NCI-H2171 treated with DMSO at 0.1 percent for 48 hours (cell line): ENCODE measurements around the gene KCNQ5.

Experiments
- DNase-seq: peaks from one replicate; lab custom pipeline; 2025; lab: John Stamatoyannopoulos, UW

Gene KCNQ5

DNA sequence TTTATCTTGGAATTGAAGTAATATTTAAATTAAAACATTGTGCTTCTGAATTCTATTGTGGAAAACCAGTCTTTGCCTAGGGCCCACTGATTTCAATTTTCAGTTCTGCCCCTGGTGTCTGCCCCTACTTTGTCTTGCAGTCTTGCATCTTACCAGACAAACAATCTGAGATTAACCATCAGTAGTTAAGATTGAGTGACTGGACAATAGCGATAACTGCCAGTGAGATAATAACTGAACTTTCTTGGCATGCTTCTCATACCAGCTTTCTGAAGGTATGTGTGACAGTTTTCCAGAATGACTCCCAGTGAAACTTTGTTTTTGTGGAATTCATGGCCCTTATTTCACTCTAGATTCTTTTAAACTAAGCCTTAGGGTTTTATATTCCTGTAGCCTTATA, 53.5 kb downstream of the KCNQ5 start:
- DNase-seq: no peak

- no peak for DNase-seq
These were observed 55.1 kb downstream of the KCNQ5 start for GRCh38 chr6:72676995-72677394.

- DNase-seq: no peak
These were observed 55.9 kb downstream of the KCNQ5 start for GRCh38 chr6:72677740-72678139.

DNA sequence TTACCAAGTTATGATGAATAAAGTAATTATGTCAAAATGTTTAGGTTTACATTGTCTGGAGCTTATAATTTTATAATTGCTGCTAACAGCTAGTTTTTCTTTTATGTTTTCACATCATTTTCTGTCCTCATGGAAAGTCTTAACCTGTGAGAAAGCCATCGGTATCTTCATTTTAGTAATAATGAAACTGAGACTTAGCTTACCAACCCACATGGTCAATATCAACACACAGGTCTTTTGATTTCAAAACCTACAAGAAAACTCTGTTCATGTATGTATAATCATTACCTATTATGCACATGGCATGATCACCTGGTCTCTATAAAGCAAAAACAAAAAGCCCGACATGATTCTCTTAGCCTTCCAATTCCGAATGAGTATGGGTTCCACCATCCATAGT, 61.9 kb downstream of the KCNQ5 start:
- DNase-seq: no peak

GRCh38 chr6:72689107-72689954, 67.5 kb downstream of the KCNQ5 start:
- DNase-seq: no peak

DNA sequence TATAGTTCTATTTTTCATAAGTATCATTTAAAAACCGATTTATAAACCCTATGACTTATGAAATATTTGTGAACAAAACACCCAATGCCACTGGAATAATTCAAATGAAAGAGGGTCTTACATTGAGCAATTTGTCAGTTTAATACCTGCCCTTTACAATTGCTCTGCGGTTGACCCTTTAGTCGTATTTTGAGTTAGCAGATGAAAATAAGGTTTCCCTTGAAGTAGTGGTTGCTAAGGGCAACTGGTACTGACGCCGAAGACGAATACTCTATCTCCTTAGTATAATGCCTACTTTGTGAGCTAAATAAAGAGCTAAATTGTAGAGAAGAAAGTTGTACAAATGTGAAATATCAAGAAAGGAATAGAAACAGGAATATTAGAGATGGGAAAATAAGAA, 69.4 kb downstream of the KCNQ5 start:
- DNase-seq: no peak

DNA sequence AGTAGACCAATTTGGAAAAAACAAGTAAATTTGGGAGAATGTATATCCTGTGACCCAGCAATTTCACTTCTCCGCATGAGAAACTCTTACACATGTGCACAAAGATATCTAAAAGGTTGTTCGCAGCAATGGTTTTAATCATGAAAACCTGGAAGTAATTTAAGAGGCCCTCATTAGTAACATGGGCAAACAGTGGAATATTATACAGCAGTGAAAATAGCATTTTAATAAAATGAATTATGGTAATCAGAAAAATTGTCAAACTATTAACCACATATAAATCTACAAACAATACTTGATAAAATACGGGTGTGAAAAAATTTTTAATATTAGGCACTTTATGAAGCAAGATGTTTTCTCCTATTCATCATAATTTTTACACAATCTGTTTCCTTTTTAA, 74.2 kb downstream of the KCNQ5 start:
- DNase-seq: no peak

GRCh38 chr6:72699159-72699558, 77.3 kb downstream of the KCNQ5 start:
- no peak for DNase-seq

- no peak for DNase-seq
These were observed 80.6 kb downstream of the KCNQ5 start for GRCh38 chr6:72702421-72702820.

GRCh38 chr6:72703093-72703492, 81.2 kb downstream of the KCNQ5 start:
- no peak for DNase-seq

DNA sequence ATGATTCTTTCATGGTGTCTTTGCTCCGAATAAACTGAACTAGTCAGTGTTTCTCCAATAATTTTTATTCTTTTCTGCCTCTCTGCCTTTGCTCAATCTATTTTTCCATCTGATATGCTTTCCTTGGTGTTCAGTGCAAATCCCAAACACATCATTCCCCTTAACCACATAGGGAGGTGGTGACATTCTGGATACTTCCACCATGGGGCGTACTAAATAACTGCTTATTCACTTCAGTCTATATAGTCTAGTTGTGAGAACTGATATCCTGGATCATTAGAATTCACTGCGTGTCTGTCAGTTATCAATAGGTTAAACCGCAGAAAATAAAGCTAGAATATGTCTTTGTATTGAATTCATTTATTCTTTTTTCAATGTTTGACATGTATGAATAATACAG, 83.1 kb downstream of the KCNQ5 start:
- DNase-seq: no peak

GRCh38 chr6:72709431-72709830, 87.6 kb downstream of the KCNQ5 start:
- DNase-seq: no peak

GRCh38 chr6:72711731-72712130, 89.9 kb downstream of the KCNQ5 start:
- DNase-seq: no peak

DNA sequence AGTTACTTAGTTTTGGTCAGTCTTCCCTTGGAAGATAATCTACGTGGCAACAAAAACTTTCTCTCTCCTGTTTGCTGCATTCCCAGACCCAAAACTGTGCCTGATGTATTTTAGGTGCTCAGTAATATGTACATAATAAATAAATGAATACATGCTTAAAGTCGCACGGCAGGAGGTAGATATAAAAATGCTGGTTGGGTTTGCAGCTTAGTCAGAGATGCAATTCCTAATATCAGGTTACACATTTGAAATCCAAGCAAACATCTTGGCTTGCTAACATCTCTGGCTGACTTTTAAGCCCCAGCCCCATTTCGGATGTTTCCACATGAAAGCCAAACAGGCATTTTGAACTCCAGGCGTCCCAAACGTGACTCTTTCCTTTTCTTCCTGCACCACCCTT, 91.0 kb downstream of the KCNQ5 start:
- no peak for DNase-seq

DNA sequence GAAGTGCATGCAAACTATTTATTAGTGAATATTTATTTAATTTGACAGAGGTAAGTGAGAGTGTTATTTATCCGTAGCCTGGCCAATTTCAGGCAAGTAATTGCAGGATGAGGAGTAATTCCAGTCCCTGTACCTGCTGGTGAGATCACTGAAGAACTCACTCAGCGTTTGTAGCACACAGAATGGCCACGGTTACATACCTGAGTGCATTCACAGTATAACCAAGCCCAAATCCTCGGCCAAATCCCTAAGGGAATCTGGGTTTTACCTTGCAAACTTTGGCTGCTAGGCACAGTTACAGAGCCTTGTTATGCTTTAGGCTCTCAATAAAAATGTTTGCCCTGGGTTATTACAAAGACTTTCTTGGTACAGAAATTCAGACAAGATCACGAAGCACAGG, 93.3 kb downstream of the KCNQ5 start:
- DNase-seq: no peak

GRCh38 chr6:72716916-72717315, 95.1 kb downstream of the KCNQ5 start:
- DNase-seq: no peak

DNA sequence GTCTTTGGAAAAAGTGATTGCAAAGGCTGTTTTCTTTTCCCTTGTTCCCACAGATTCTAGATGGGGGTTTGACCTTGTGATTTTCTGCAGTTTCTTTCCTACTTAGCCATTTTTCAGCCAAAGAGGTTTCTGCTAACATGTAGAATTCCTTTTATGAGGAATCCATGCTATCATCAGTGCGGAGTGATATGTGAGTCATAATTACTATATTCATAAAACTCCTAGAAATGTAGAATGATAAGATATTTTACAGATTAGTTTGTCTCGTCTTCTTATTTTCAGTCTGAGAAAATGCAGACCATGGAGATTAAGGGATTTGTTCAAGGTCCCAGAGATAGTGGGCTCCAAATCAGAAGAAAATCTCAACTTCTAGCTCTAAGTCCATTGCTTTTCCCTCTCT, 98.6 kb downstream of the KCNQ5 start:
- DNase-seq: no peak

DNA sequence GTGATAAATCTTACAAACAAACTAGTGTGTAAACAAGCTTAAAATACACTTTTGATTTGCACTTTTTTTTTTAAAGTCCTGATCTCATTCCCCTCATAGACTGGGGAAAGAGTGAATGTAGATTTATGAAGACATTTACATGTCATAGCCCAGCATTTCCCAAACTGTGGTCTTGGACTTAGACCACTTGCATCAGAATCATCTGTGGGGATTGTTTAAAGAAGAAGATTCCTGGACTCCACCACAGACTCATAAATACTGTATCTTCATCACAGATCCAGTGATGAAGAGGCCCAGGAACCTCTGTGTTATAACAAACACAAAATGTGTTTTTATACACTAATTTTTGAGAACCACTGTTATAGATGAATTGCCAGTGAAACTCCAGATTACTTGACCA, 99.5 kb downstream of the KCNQ5 start:
- no peak for DNase-seq

- DNase-seq: no peak
These were observed 102.7 kb downstream of the KCNQ5 start for GRCh38 chr6:72724545-72724944.

DNA sequence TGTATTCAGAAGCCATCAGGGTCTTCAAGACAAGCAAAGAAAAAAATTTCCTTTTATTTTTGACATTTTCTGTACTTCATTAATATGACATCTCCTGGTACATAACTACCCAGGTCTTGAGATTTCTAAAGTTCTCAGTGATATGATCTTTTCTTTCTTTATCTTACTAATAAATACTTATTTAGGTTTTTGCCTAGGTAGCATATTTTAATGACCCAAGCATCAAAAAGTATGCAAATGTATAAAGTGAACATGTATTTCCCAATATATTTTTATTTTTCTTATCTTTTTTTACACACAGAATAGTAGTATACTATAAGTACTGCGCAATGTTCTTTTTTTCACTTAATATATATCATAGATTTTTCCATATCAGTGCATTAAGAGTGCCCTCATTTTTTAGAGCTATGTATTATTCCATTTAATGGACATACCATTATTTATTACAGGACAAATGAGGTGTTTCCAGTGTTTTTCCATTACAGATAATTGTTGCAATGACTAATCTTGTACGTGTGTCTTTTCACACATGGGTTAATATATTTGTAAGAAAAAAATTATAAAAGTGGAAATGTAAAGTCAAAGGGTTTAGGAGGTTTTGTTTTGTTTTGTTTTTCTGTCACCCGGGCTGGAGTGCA, 107.0 kb downstream of the KCNQ5 start:
- DNase-seq: no peak

DNA sequence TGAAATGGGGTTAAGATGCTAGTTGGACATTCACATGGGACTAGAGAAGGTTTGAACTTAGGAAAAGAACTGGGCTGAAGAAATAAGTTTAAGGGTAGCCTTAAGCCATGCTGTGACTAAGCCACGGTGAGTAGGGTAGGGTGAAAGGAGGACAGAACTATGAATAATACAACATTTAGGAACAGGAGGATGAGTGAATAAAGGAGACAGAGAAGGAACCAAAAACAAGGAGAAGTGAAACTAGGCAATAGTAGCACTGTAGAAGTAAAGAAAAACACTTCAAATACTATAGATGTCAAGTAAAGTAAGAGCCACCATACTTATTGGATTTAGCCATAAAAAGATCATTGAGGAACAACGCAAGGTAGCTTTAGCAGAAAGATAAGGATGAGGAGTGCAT, 111.2 kb downstream of the KCNQ5 start:
- no peak for DNase-seq

DNA sequence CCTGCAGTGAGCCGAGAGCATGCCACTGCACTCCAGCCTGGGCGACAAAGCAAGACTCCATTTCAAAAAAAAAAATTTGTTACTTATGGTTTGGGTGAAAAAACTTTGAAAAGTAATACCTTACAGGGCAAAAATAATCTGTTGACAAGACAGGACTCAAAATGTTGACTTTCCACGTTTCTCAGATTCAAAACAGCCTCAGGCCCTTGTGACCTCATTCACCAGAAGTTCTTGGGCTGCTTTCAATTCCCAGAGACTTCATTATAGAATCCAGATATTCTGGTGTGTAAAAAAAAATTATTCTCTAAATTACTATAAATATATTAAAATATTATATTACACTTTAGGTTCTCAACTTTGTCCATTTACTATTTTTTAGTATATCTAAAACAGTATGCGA, 116.2 kb downstream of the KCNQ5 start:
- DNase-seq: no peak

DNA sequence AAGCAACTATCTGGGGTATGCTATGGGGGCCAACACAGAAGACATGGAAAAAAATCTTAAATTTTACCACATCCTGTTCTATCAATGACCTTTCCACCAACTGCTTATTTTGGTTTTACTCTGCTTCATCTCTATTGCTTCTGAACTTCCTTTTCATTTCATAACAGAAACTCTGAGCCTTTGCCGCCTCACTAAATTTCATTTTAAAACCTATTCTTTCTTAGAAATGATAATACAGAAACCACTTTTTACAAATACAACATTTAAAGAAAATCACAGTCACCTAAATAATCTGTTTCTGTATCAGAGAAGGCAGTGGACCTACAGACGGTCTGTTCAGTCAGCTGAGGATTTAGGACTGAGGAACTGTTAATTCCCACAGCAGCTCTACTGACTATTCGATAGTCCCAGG, 117.5 kb downstream of the KCNQ5 start:
- DNase-seq: no peak

GRCh38 chr6:72740135-72740534, 118.3 kb downstream of the KCNQ5 start:
- no peak for DNase-seq
